Activated CD4-positive, alpha-beta T cell treated with anti-CD3 and anti-CD28 coated beads for 36 hours (primary cell): ENCODE measurements around the gene YWHAE. TPM values are rescaled to one million over a fixed set of nuclear protein-coding genes. Genes with fewer than 3 reads are reported as not detected.

ENCODE experiments used
- total RNA-seq, 2 experiments: library from RNA; stranded (reverse); gene quantifications; one replicate each; pipeline ENCODE4 v1.2.3, GENCODE V29; 2021

The YWHAE gene
- total RNA-seq, 2 experiments from 2014 or later: 520 to 553 TPM

Other genes starting within 250 kb of the YWHAE start
- 10 to 100 TPM; 45.2 to 50.5 TPM for gene ABR, start 220.2 kb downstream of the YWHAE start, total RNA-seq
- not detected for gene BHLHA9, start 129.8 kb downstream of the YWHAE start, total RNA-seq
- not detected for gene TRARG1, start 120.6 kb downstream of the YWHAE start, total RNA-seq
- 10 to 100 TPM; 10.1 to 11.6 TPM for gene CRK, start 56.0 kb upstream of the YWHAE start, total RNA-seq
- gene MYO1C, start 92.5 kb upstream of the YWHAE start, total RNA-seq: 10 to 100 TPM; 21.7 to 24.1 TPM
- 10 to 100 TPM; 18.5 to 27.3 TPM for gene INPP5K, start 116.4 kb upstream of the YWHAE start, total RNA-seq
- gene PITPNA, start 162.6 kb upstream of the YWHAE start, total RNA-seq: 10 to 100 TPM; 43.8 to 44.0 TPM
- 1 to 10 TPM in 1 of 2 experiments, under 1 TPM in 1; 0.76 to 1.1 TPM for gene SLC43A2, start 228.6 kb upstream of the YWHAE start, total RNA-seq
- 1 to 10 TPM in 1 of 2 experiments, under 1 TPM in 1; 0.98 to 1.2 TPM for gene SCARF1, start 245.5 kb upstream of the YWHAE start, total RNA-seq
- gene RILP, start 249.6 kb upstream of the YWHAE start, total RNA-seq: 1 to 10 TPM; 2.1 to 2.6 TPM